Measurements from ENCODE around the gene SUCLG2. TPM values are rescaled to one million over a fixed set of nuclear protein-coding genes. Genes with fewer than 3 reads are reported as not detected.

The SUCLG2 gene
- total RNA-seq, 1 donor from 2014 or later = 63.6 TPM

DNA sequence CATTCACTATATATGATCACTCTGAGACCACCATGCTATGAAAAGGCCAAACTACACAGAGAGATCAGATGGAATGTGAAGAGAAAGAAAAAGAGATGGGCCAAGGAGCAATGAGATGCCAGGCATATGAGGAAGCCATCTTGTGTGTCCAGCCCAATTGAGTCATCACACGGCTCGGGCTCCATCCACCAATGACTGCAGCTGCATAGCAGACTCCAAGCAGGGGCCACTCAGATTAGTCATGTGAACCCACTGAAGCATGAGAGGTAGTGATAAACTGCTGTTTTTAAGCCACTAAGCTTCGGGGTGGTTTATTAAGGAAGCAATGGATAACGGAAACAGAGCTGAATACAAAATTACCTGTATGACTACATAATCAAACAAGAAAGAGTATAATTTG, 185.9 kb downstream of the SUCLG2 start:
- Histone ChIP-seq H3K27ac (no peak overlapping the region), H3K36me3 (no peaks in the 10 kb centered on the region), H3K79me2 (ENCODE audit: low read depth) (no peaks in the 10 kb centered on the region), H3K4me2 (no peak overlapping the region), H3K4me1 (peaks cover 6% of the 10 kb centered on the region), H3K4me3 (no peak overlapping the region), H2AFZ (replicated peaks) (no peak overlapping the region), H3F3A (ENCODE audit: low read depth) (no peaks in the 10 kb centered on the region), H3K27me3 (no peaks in the 10 kb centered on the region), H3K9ac (no peak overlapping the region), H3K9me3 (ENCODE audit: low read depth) (no peaks in the 10 kb centered on the region), H4K20me1 (ENCODE audit: low read depth) (no peaks in the 10 kb centered on the region)
- no peaks in the 10 kb centered on the region for H3K27me3 Mint-ChIP-seq (ENCODE audit: insufficient read depth, low read depth)
- TF ChIP-seq, protein P1, sequence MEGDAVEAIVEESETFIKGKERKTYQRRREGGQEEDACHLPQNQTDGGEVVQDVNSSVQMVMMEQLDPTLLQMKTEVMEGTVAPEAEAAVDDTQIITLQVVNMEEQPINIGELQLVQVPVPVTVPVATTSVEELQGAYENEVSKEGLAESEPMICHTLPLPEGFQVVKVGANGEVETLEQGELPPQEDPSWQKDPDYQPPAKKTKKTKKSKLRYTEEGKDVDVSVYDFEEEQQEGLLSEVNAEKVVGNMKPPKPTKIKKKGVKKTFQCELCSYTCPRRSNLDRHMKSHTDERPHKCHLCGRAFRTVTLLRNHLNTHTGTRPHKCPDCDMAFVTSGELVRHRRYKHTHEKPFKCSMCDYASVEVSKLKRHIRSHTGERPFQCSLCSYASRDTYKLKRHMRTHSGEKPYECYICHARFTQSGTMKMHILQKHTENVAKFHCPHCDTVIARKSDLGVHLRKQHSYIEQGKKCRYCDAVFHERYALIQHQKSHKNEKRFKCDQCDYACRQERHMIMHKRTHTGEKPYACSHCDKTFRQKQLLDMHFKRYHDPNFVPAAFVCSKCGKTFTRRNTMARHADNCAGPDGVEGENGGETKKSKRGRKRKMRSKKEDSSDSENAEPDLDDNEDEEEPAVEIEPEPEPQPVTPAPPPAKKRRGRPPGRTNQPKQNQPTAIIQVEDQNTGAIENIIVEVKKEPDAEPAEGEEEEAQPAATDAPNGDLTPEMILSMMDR (IDR thresholded peaks at IDR 0.05) = no peak
- TF ChIP-seq EZH2phosphoT487 (IDR thresholded peaks at IDR 0.05) = no peak
- TF ChIP-seq EZH2 (IDR thresholded peaks at IDR 0.05) = no peak
- no peaks in the 10 kb centered on the region for H3K9me3 Mint-ChIP-seq
- DNase-seq (ENCODE audit: low spot score) = no peak
- no peaks in the 10 kb centered on the region for H3K36me3 Mint-ChIP-seq
- no peak overlapping the region for H3K4me3 Mint-ChIP-seq
- H3K27ac Mint-ChIP-seq = no peak overlapping the region
- peaks cover 5% of the 10 kb centered on the region for H3K4me1 Mint-ChIP-seq

DNA sequence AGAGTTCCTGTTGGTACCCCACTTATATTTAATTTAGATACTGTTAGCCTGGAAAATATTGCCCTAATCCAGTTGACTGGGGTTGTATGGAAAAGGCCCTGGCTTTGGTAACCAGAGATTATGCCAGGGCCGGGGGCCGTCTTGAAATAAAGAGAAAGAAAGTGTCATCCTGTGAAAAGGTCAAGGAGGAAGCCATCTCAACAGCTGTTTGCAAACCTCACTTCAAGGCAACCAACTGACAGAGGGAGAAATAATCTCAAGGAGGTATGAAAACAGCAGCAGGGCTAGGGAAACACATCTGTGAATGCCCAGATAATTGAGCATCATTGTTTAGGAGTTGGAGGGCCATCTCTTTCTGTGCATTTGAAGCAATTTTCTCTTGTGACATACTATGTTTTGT, 190.8 kb downstream of the SUCLG2 start:
- no peaks in the 10 kb centered on the region for H3F3A ChIP-seq (ENCODE audit: low read depth)
- no peaks in the 10 kb centered on the region for H3K27me3 ChIP-seq
- H3K4me3 Mint-ChIP-seq = no peak overlapping the region
- H3K4me1 ChIP-seq = peaks cover 6% of the 10 kb centered on the region
- H3K9me3 Mint-ChIP-seq = no peaks in the 10 kb centered on the region
- H3K4me1 Mint-ChIP-seq = peaks cover 3% of the 10 kb centered on the region
- H3K4me2 ChIP-seq = no peak overlapping the region
- H4K20me1 ChIP-seq (ENCODE audit: low read depth) = no peaks in the 10 kb centered on the region
- no peaks in the 10 kb centered on the region for H3K9me3 ChIP-seq (ENCODE audit: low read depth)
- H2AFZ ChIP-seq (replicated peaks) = no peak overlapping the region
- H3K27ac ChIP-seq = no peak overlapping the region
- no peaks in the 10 kb centered on the region for H3K36me3 Mint-ChIP-seq
- H3K9ac ChIP-seq = no peak overlapping the region
- H3K27me3 Mint-ChIP-seq (ENCODE audit: insufficient read depth, low read depth) = no peaks in the 10 kb centered on the region
- TF ChIP-seq, protein P1 (IDR thresholded peaks at IDR 0.05) = no peak
- TF ChIP-seq EZH2phosphoT487 (IDR thresholded peaks at IDR 0.05) (no peak), EZH2 (IDR thresholded peaks at IDR 0.05) (no peak)
- no peak overlapping the region for H3K27ac Mint-ChIP-seq
- no peaks in the 10 kb centered on the region for H3K79me2 ChIP-seq (ENCODE audit: low read depth)
- DNase-seq (ENCODE audit: low spot score) = no peak
- H3K4me3 ChIP-seq = no peak overlapping the region
- no peaks in the 10 kb centered on the region for H3K36me3 ChIP-seq

DNA sequence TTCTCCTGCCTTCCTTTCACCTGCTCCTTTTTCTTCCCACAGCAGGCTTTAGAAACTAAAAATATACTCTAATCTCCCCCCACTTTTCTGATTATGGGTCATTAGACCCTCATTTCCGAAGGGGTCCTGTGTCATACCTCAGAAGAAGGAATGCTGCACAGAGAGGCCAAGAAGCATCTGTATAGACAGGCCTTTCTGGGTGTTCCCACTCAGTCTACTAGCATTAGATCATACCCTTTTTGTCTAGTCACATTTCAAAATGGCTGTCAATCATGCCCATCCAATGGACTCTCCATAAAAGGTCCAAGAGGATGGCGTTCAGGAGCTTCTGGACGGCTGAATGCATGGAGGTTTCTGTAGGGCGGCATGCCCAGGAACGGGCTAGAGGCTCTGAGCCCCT, 192.2 kb downstream of the SUCLG2 start:
- H3K27ac Mint-ChIP-seq = no peak overlapping the region
- no peak overlapping the region for H3K27ac ChIP-seq
- no peak overlapping the region for H3K4me2 ChIP-seq
- H4K20me1 ChIP-seq (ENCODE audit: low read depth) = no peaks in the 10 kb centered on the region
- no peak overlapping the region for H3K4me3 ChIP-seq
- H3K9ac ChIP-seq = no peak overlapping the region
- H3K36me3 ChIP-seq = no peaks in the 10 kb centered on the region
- H3K27me3 Mint-ChIP-seq (ENCODE audit: insufficient read depth, low read depth) = no peaks in the 10 kb centered on the region
- H3K4me1 ChIP-seq = peaks cover 6% of the 10 kb centered on the region
- no peak overlapping the region for H2AFZ ChIP-seq (replicated peaks)
- H3K9me3 ChIP-seq (ENCODE audit: low read depth) = no peaks in the 10 kb centered on the region
- H3K9me3 Mint-ChIP-seq = no peaks in the 10 kb centered on the region
- no peaks in the 10 kb centered on the region for H3K4me1 Mint-ChIP-seq
- TF ChIP-seq EZH2phosphoT487 (IDR thresholded peaks at IDR 0.05) (no peak), EZH2 (IDR thresholded peaks at IDR 0.05) (no peak)
- TF ChIP-seq, protein P1 (IDR thresholded peaks at IDR 0.05) = no peak
- no peaks in the 10 kb centered on the region for H3K79me2 ChIP-seq (ENCODE audit: low read depth)
- no peaks in the 10 kb centered on the region for H3K36me3 Mint-ChIP-seq
- H3F3A ChIP-seq (ENCODE audit: low read depth) = no peaks in the 10 kb centered on the region
- DNase-seq (ENCODE audit: low spot score) = no peak
- no peak overlapping the region for H3K4me3 Mint-ChIP-seq
- H3K27me3 ChIP-seq = no peaks in the 10 kb centered on the region
